ENCODE results near the gene CBX4.

GRCh38 chr17:79840989-79841286, 1.7 kb upstream of the CBX4 start:
- TF ChIP-seq CTCF (IDR thresholded peaks at IDR 0.05) (no peak), POLR2A (IDR thresholded peaks at IDR 0.05) (no peak)

Measured in right lobe of liver (tissue), 4 donors.